Measurements from ENCODE around the gene TRIB2. TPM values are rescaled to one million over a fixed set of nuclear protein-coding genes. Genes with fewer than 3 reads are reported as not detected.

TRIB2 gene
- total and polyA plus RNA-seq, 2 experiments from 2014 or later, result 19.2 to 27.2 TPM

DNA sequence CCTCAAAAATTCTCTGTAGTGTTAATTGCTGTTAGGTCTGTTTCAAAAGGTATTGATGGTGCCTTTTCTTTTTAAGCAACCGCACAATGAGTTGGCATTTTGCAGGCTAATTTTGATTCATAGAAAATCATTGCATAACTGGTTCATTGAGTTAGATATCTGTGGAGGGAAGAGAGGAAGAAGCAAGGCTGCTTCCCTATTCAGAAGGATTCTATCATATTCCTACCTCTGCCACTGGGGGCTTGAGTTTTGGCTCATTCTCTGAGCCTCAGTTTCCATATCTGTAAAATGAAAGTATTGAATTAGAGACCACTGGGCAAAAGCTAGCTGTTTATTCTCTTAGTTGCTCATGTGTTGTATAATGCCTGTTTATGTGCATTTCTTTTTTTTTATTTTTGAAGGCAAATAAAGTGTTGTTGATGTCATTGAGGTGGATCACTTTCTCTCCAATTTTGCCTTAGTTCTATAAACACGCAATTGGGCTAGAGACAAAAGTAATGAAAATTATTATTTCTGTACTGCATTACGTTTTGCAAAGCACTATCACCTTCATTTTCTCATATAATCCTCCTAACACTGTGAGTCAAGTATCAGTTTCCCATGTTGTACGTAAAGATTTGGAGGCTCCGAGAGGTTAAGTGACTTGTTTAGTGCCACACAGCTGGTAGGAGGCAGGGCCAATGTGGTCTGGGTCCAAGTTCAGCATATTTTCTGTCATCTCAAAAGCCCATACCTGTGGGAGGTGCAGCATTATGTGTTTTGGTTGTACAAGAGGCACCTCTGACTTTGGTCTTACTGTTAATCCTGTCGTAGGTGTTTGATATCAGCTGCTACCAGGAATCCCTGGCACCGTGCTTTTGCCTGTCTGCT, 5.9 kb downstream of the TRIB2 start:
- Histone ChIP-seq H3K4me2 (peak overlapping the region; percentile 84), H3K9me2 (replicated peaks; ENCODE audit: insufficient read depth) (no peaks in the 10 kb centered on the region), H3K4me1 (ENCODE audit: insufficient read depth) (peaks cover 28% of the 10 kb centered on the region), H3K4me3 (no peak overlapping the region), H3K79me2 (peaks cover 80% of the 10 kb centered on the region), H2AFZ (no peak overlapping the region), H4K20me1 (ENCODE audit: insufficient read depth, poor library complexity, severe bottlenecking) (peaks cover 30% of the 10 kb centered on the region), H3K9me3 (ENCODE audit: low read depth) (no peaks in the 10 kb centered on the region), H3K36me3 (replicated peaks; ENCODE audit: insufficient read depth, low read depth) (no peaks in the 10 kb centered on the region), H3K27me3 (no peaks in the 10 kb centered on the region), H3K27ac (no peak overlapping the region)
- WGBS (ENCODE audit: low lambda C conversion rate, missing lambda C conversion rate), result 97% methylated on average over 7 of the region's 7 CpGs
- TF ChIP-seq, protein P1, sequence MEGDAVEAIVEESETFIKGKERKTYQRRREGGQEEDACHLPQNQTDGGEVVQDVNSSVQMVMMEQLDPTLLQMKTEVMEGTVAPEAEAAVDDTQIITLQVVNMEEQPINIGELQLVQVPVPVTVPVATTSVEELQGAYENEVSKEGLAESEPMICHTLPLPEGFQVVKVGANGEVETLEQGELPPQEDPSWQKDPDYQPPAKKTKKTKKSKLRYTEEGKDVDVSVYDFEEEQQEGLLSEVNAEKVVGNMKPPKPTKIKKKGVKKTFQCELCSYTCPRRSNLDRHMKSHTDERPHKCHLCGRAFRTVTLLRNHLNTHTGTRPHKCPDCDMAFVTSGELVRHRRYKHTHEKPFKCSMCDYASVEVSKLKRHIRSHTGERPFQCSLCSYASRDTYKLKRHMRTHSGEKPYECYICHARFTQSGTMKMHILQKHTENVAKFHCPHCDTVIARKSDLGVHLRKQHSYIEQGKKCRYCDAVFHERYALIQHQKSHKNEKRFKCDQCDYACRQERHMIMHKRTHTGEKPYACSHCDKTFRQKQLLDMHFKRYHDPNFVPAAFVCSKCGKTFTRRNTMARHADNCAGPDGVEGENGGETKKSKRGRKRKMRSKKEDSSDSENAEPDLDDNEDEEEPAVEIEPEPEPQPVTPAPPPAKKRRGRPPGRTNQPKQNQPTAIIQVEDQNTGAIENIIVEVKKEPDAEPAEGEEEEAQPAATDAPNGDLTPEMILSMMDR (IDR thresholded peaks at IDR 0.05; ENCODE audit: poor library complexity), result no peak
- no peak for TF ChIP-seq EZH2 (IDR thresholded peaks at IDR 0.05; ENCODE audit: borderline replicate concordance)
- no peak for TF ChIP-seq EZH2phosphoT487 (IDR thresholded peaks at IDR 0.05; ENCODE audit: low read depth, severe bottlenecking, unreplicated experiment)
- no peak for DNase-seq (ENCODE audit: low spot score)

DNA sequence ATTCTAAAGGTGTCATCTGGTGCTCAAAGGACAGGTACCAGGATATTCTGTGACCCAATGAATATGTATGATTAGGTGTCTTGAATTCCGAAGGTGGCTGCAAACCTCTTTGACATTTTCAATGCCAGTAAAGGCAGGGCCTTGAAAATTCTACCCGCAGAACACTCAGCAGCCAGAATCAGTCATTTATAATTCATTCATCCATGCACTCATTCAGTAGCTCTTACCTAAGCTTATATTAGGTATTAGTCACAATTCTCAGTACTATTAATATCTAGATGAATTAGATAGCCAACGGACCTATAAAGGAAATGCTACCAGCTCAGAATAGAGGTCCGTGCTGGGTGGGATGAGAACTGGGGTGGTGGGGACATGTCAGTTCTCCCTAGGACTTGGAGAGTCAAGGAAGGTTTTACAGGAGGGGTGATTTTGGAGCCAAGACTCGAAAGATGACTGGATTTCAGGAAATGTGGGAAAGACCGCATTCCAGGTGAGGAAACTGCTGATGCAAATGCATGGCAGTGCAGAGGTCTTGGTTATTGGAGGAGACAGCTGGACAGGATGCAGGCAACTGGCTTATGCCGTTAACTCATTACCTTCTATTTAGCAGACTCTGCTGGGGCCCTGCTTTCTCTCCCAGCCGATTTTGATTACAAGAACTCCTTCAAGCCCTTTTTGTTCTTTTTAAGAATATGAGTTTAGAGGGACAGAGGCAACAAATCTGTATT, 7.2 kb downstream of the TRIB2 start:
- H2AFZ ChIP-seq, result no peak overlapping the region
- no peak overlapping the region for H3K4me3 ChIP-seq
- TF ChIP-seq, protein P1 (IDR thresholded peaks at IDR 0.05; ENCODE audit: poor library complexity), result no peak
- TF ChIP-seq EZH2phosphoT487 (IDR thresholded peaks at IDR 0.05; ENCODE audit: low read depth, severe bottlenecking, unreplicated experiment) (no peak), EZH2 (IDR thresholded peaks at IDR 0.05; ENCODE audit: borderline replicate concordance) (no peak)
- no peaks in the 10 kb centered on the region for H3K9me3 ChIP-seq (ENCODE audit: low read depth)
- peaks cover 30% of the 10 kb centered on the region for H4K20me1 ChIP-seq (ENCODE audit: insufficient read depth, poor library complexity, severe bottlenecking)
- H3K4me2 ChIP-seq, result no peak overlapping the region
- H3K9me2 ChIP-seq (replicated peaks; ENCODE audit: insufficient read depth), result no peaks in the 10 kb centered on the region
- H3K4me1 ChIP-seq (ENCODE audit: insufficient read depth), result peaks cover 28% of the 10 kb centered on the region
- H3K36me3 ChIP-seq (replicated peaks; ENCODE audit: insufficient read depth, low read depth), result no peaks in the 10 kb centered on the region
- WGBS (ENCODE audit: low lambda C conversion rate, missing lambda C conversion rate), result 81% methylated on average over 8 of the region's 8 CpGs
- no peaks in the 10 kb centered on the region for H3K27me3 ChIP-seq
- H3K27ac ChIP-seq, result no peak overlapping the region
- H3K79me2 ChIP-seq, result peaks cover 77% of the 10 kb centered on the region
- DNase-seq (ENCODE audit: low spot score), result no peak

DNA sequence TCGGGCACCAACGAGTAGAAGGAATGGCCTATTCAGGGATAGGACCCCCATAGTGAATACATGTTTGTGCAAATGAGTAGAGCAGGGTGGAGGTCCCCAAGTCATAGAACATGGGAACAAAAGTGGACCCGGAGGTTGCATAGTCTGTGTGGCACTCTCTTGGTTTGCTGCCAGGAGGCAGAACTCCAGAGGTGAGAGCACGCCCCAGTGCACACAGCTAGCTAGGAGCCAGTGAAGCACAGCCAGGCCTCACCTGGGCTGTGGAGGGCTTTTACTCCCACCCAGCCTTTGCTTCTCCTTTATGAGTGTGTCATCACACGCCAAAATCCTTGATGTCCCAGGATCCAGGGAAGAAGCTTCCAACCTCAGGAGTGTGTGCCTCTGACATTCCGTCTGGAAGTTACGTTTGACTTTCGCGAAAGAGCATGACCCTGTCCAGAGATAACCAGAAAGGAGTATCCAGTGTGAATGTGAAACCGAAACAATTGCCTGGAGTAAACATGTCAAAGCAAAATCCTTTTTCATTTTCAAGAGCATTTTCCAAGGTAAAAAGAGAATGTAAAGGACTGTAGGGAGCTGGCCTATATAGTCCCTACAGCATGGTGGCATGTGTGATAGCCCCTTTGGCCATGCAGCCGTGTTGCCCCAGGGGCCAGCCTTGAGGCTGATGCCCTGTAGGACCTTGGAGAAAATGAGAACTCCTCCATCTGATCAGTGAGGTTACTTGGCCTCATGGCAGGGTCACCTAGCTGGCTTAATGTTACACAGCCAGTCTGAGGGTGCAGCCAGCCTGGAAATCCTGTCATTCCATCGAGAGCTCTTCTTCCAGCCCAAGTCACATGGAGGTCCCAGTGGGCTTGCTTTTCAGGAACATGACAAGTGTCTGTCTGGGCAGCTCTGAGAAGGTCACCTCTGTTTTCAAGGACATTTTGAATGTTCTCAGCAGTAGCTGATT, 8.8 kb downstream of the TRIB2 start:
- H3K9me2 ChIP-seq (replicated peaks; ENCODE audit: insufficient read depth), result no peaks in the 10 kb centered on the region
- TF ChIP-seq EZH2 (IDR thresholded peaks at IDR 0.05; ENCODE audit: borderline replicate concordance) (no peak), EZH2phosphoT487 (IDR thresholded peaks at IDR 0.05; ENCODE audit: low read depth, severe bottlenecking, unreplicated experiment) (no peak)
- TF ChIP-seq, protein P1 (IDR thresholded peaks at IDR 0.05; ENCODE audit: poor library complexity), result no peak
- no peaks in the 10 kb centered on the region for H3K9me3 ChIP-seq (ENCODE audit: low read depth)
- no peak for DNase-seq (ENCODE audit: low spot score)
- peaks cover 21% of the 10 kb centered on the region for H3K4me1 ChIP-seq (ENCODE audit: insufficient read depth)
- H3K4me3 ChIP-seq, result no peak overlapping the region
- peaks cover 22% of the 10 kb centered on the region for H4K20me1 ChIP-seq (ENCODE audit: insufficient read depth, poor library complexity, severe bottlenecking)
- 93% methylated on average over 12 of the region's 12 CpGs for WGBS (ENCODE audit: low lambda C conversion rate, missing lambda C conversion rate)
- peaks cover 78% of the 10 kb centered on the region for H3K79me2 ChIP-seq
- H3K36me3 ChIP-seq (replicated peaks; ENCODE audit: insufficient read depth, low read depth), result no peaks in the 10 kb centered on the region
- H2AFZ ChIP-seq, result no peak overlapping the region
- H3K27me3 ChIP-seq, result no peaks in the 10 kb centered on the region
- no peak overlapping the region for H3K4me2 ChIP-seq
- no peak overlapping the region for H3K27ac ChIP-seq

All from hepatocyte (in vitro differentiated cells).